ENCODE measurements around the gene SMNDC1.

Gene SMNDC1

DNA sequence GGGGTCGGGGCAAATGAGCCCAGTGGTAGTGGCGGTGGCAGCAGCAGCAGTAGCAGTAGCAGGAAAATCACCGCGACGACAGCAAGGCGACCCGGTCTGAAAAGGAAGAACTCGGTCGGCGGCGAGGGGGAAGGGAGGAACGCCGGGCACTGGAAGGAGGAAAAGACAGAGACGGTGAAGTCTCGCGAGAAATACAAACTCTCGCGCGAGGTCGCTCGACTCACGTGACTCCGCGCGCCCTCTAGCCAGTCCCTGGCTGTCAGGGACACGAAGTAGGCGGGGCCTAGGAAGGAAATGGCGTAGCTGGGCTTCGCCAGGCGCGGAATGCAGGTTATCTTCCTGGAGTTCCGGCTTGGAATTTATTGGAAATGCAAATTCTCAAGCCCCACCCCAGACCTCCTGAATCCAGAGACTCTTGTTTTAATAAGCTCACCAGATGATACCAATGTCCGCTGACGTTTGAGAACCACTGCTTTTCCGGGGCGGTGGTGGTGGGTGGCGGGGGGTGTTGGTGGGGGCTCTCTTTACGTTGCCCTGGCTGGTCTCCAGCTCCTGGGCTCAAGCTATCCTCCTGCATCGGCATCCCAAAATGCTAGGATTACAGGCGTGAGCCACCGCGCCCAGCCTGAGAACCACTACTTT lies at the start of gene SMNDC1:
Gene SMNDC1 (minus strand): TSS at position 141 of the 642 bp plus-strand sequence. CDS start 1,333 bp downstream, outside the sequence.
- Histone ChIP-seq H3K4me1 (peaks cover 22% of the 10 kb centered on the region), H3K9me3 (no peaks in the 10 kb centered on the region), H3K4me3 (peak within 1 kb of the TSS; percentile 70), H3K27me3 (ENCODE audit: low read depth) (peaks cover 5% of the 10 kb centered on the region), H3K36me3 (replicated peaks) (peaks cover 34% of the 10 kb centered on the region)
- in situ Hi-C loops (cut with MboI; ENCODE audit: low sequenced_read_pairs) = no loop called here
- DNase-seq (ENCODE audit: low spot score in 2 of 2) = peak; percentile 98 to 99

DNA sequence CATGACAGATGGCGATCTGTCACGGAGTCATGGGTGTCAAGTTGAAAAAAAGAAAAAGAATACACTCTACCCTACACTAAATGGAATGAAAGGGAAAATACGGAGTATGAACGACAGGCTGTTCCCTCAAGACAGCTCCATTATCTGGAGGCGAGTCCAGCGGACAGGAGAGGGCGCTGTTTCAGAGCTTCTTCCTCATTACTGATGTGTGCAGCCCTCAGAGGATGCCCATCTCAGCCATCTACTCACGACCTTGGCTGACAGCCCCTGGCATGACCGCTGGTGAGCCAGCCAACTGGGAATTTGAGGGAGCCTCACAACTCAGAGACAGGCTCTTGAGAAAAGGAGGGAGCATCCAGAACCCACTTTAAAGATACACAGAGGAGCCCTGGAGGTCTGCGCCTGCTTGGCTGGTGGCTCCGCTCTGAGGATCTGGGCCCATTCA lies 49.6 kb upstream of the SMNDC1 start:
- Histone ChIP-seq H3K4me1 (no peaks in the 10 kb centered on the region), H3K9me3 (no peaks in the 10 kb centered on the region), H3K27me3 (ENCODE audit: low read depth) (no peaks in the 10 kb centered on the region), H3K4me3 (no peak overlapping the region), H3K36me3 (replicated peaks) (no peaks in the 10 kb centered on the region)
- peak; percentile 9 to 83 for DNase-seq (ENCODE audit: low spot score in 2 of 2)
- in situ Hi-C loops (cut with MboI; ENCODE audit: low sequenced_read_pairs) = loop anchor here (25.0 kb wide), 1 partner anchor 183 kb away; no protein-coding TSS in a partner anchor

DNA sequence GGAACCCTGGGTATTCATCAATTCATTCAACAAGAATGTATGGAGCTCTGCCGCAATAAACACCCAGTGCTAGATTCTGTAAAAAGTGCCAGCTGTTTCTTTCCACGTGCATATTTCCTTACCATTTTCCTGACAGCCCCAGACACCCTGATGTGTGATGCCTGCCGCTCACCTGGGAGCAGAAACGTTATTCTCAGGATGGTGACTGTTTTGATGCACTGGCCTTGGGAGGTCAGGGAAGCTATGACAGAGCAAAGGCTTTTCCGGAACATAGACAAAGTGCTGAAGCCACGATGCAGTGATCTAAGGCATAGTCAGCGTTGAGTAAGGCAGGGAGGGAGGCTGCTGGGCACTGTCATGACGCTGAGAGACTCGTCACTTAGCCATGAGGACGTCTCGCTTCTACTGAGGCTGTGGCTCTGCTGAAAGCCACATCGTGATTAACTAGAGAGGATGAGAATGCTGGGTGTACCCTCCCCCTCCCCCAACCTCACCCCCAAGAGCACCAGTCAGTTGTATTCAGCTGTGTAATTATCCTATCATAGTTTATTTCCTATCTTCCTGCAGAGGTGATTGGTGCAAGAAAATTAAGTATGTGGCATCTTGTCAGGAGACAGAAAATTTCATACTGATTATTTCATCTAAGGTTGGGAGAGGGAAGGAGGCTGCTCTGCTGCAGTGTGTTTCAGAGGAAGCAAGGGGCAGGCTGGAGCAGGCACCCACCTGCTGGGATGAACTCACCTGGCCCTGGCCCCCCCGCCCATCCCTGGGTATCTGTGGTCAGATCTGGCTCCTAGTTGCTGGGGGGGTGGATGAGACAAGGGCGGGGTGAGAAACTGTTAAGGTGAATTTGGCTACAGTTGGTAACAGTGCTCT lies 48.8 kb upstream of the SMNDC1 start:
- no peak for DNase-seq (ENCODE audit: low spot score in 2 of 2)

DNA sequence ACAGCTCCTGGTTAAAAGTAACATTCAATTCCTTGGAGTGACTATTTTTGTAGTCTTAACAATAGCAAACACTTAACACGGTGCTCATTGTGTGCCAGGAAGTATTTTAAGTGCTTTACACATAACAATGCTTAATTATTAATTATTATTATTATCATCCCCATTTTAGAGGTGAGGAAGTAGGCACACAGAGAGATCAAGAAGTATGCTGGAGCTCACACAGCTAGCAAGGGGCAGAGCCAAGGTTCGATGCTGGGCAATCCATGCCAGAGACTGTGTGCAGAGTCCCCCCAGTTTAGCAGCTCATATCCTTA lies 48.2 kb upstream of the SMNDC1 start:
- Histone ChIP-seq H3K4me1 (no peaks in the 10 kb centered on the region), H3K4me3 (no peak overlapping the region), H3K27me3 (ENCODE audit: low read depth) (no peaks in the 10 kb centered on the region), H3K36me3 (replicated peaks) (no peaks in the 10 kb centered on the region), H3K9me3 (no peaks in the 10 kb centered on the region)
- DNase-seq (ENCODE audit: low spot score in 2 of 2) = no peak
- in situ Hi-C loops (cut with MboI; ENCODE audit: low sequenced_read_pairs) = loop anchor here (25.0 kb wide), 1 partner anchor 184 kb away; no protein-coding TSS in a partner anchor

More for the DNA sequence above, 48.8 kb upstream of the SMNDC1 start:
- in situ Hi-C loops (cut with MboI; ENCODE audit: low sequenced_read_pairs) = loop anchor here (25.0 kb wide), 1 partner anchor 184 kb away; no protein-coding TSS in a partner anchor
- no peaks in the 10 kb centered on the region for H3K36me3 ChIP-seq (replicated peaks)
- H3K4me1 ChIP-seq = no peaks in the 10 kb centered on the region
- H3K9me3 ChIP-seq = no peaks in the 10 kb centered on the region
- H3K4me3 ChIP-seq = no peak overlapping the region
- no peaks in the 10 kb centered on the region for H3K27me3 ChIP-seq (ENCODE audit: low read depth)

GRCh38 chr10:110350812-110351211 lies 46.1 kb upstream of the SMNDC1 start:
- no peaks in the 10 kb centered on the region for H3K27me3 ChIP-seq (ENCODE audit: low read depth)
- H3K36me3 ChIP-seq (replicated peaks) = no peaks in the 10 kb centered on the region
- H3K4me3 ChIP-seq = no peak overlapping the region
- no peak for DNase-seq (ENCODE audit: low spot score in 2 of 2)
- H3K9me3 ChIP-seq = no peaks in the 10 kb centered on the region
- in situ Hi-C loops (cut with MboI; ENCODE audit: low sequenced_read_pairs) = loop anchor here (25.0 kb wide), 1 partner anchor 186 kb away; no protein-coding TSS in a partner anchor
- H3K4me1 ChIP-seq = no peaks in the 10 kb centered on the region

- H3K27me3 ChIP-seq (ENCODE audit: low read depth) = no peaks in the 10 kb centered on the region
- no peaks in the 10 kb centered on the region for H3K4me1 ChIP-seq
- in situ Hi-C loops (cut with MboI; ENCODE audit: low sequenced_read_pairs) = loop anchor here (25.0 kb wide), 1 partner anchor 187 kb away; no protein-coding TSS in a partner anchor
- no peaks in the 10 kb centered on the region for H3K9me3 ChIP-seq
- H3K36me3 ChIP-seq (replicated peaks) = no peaks in the 10 kb centered on the region
- no peak overlapping the region for H3K4me3 ChIP-seq
- no peak for DNase-seq (ENCODE audit: low spot score in 2 of 2)
These were observed 45.1 kb upstream of the SMNDC1 start for GRCh38 chr10:110349831-110350230.

DNA sequence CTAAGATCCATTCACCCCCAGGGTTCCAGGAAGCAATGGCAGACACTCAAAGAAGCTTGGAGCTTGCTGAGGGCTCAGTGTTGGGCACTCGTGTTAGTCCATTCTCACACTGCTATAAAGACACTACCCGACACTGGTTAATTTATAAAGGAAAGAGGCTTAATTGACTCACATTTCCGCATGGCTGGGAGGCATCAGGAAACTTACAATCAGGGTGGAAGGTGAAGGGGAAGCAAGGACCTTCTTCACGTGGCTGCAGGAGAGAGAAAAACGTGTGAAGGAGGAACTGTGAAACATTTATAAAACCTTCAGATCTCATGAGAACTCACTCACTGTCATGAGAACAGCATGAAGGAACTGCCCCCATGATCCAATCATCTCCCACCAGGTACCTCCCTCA lies 44.7 kb upstream of the SMNDC1 start:
- Histone ChIP-seq H3K27me3 (ENCODE audit: low read depth) (no peaks in the 10 kb centered on the region), H3K4me1 (no peaks in the 10 kb centered on the region), H3K4me3 (no peak overlapping the region), H3K36me3 (replicated peaks) (no peaks in the 10 kb centered on the region), H3K9me3 (no peaks in the 10 kb centered on the region)
- DNase-seq (ENCODE audit: low spot score in 2 of 2) = no peak
- in situ Hi-C loops (cut with MboI; ENCODE audit: low sequenced_read_pairs) = no loop called here

GRCh38 chr10:110348336-110348735 lies 43.6 kb upstream of the SMNDC1 start:
- no peaks in the 10 kb centered on the region for H3K4me1 ChIP-seq
- peaks cover 5% of the 10 kb centered on the region; the same call in 1 of the 2 replicates for H3K27me3 ChIP-seq (ENCODE audit: low read depth)
- no peaks in the 10 kb centered on the region for H3K36me3 ChIP-seq (replicated peaks)
- H3K4me3 ChIP-seq = no peak overlapping the region
- in situ Hi-C loops (cut with MboI; ENCODE audit: low sequenced_read_pairs) = no loop called here
- DNase-seq (ENCODE audit: low spot score in 2 of 2) = no peak
- H3K9me3 ChIP-seq = no peaks in the 10 kb centered on the region

- Histone ChIP-seq H3K36me3 (replicated peaks) (no peaks in the 10 kb centered on the region), H3K4me1 (no peaks in the 10 kb centered on the region), H3K9me3 (no peaks in the 10 kb centered on the region), H3K4me3 (no peak overlapping the region), H3K27me3 (ENCODE audit: low read depth) (peaks cover 13% of the 10 kb centered on the region; the same call in 1 of the 2 replicates)
- DNase-seq (ENCODE audit: low spot score in 2 of 2) = no peak
- in situ Hi-C loops (cut with MboI; ENCODE audit: low sequenced_read_pairs) = no loop called here
These were observed 42.2 kb upstream of the SMNDC1 start for GRCh38 chr10:110346914-110347313.

DNA sequence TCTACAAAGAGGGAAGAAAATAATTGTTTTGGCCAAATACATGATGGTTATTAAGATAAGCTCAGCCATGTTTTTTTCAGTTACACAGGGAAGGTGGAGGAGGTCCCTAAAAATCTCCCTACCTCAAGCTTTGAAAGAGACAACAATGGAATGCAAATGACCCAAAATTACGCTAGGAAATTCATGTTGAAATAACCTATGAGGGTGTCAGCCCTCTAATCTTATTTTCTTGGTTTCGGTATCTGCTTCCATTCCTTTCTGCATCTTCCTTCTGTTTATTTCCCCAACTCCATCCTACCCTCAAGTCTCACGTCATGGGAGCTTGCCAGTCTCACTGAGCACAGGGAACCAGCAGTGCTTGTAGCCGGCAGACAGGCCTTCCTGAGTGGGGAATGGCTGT lies 40.6 kb upstream of the SMNDC1 start:
- in situ Hi-C loops (cut with MboI; ENCODE audit: low sequenced_read_pairs) = no loop called here
- Histone ChIP-seq H3K4me1 (no peaks in the 10 kb centered on the region), H3K9me3 (no peaks in the 10 kb centered on the region), H3K4me3 (no peak overlapping the region), H3K27me3 (ENCODE audit: low read depth) (peaks cover 19% of the 10 kb centered on the region; the same call in 1 of the 2 replicates), H3K36me3 (replicated peaks) (no peaks in the 10 kb centered on the region)
- no peak for DNase-seq (ENCODE audit: low spot score in 2 of 2)

- H3K27me3 ChIP-seq (ENCODE audit: low read depth) = peaks cover 19% of the 10 kb centered on the region; the same call in 1 of the 2 replicates
- no peaks in the 10 kb centered on the region for H3K9me3 ChIP-seq
- DNase-seq (ENCODE audit: low spot score in 2 of 2) = no peak
- in situ Hi-C loops (cut with MboI; ENCODE audit: low sequenced_read_pairs) = no loop called here
- no peaks in the 10 kb centered on the region for H3K36me3 ChIP-seq (replicated peaks)
- no peaks in the 10 kb centered on the region for H3K4me1 ChIP-seq
- H3K4me3 ChIP-seq = no peak overlapping the region
These were observed 39.9 kb upstream of the SMNDC1 start for GRCh38 chr10:110344622-110345021.

- H3K9me3 ChIP-seq = no peaks in the 10 kb centered on the region
- H3K27me3 ChIP-seq (ENCODE audit: low read depth) = peaks cover 19% of the 10 kb centered on the region; the same call in 1 of the 2 replicates
- H3K36me3 ChIP-seq (replicated peaks) = no peaks in the 10 kb centered on the region
- no peak overlapping the region for H3K4me3 ChIP-seq
- no peak for DNase-seq (ENCODE audit: low spot score in 2 of 2)
- in situ Hi-C loops (cut with MboI; ENCODE audit: low sequenced_read_pairs) = no loop called here
- no peaks in the 10 kb centered on the region for H3K4me1 ChIP-seq
These were observed 39.2 kb upstream of the SMNDC1 start for GRCh38 chr10:110343947-110344346.

GRCh38 chr10:110340816-110341215 lies 36.1 kb upstream of the SMNDC1 start:
- H3K36me3 ChIP-seq (replicated peaks) = no peaks in the 10 kb centered on the region
- no peaks in the 10 kb centered on the region for H3K4me1 ChIP-seq
- in situ Hi-C loops (cut with MboI; ENCODE audit: low sequenced_read_pairs) = no loop called here

GRCh38 chr10:110340122-110340521 lies 35.4 kb upstream of the SMNDC1 start:
- Histone ChIP-seq H3K4me1 (no peaks in the 10 kb centered on the region), H3K27me3 (ENCODE audit: low read depth) (peaks cover 22% of the 10 kb centered on the region; the same call in 1 of the 2 replicates), H3K4me3 (no peak overlapping the region), H3K9me3 (no peaks in the 10 kb centered on the region), H3K36me3 (replicated peaks) (no peaks in the 10 kb centered on the region)
- in situ Hi-C loops (cut with MboI; ENCODE audit: low sequenced_read_pairs) = no loop called here
- no peak for DNase-seq (ENCODE audit: low spot score in 2 of 2)

More at GRCh38 chr10:110340816-110341215, 36.1 kb upstream of the SMNDC1 start:
- Histone ChIP-seq H3K4me3 (no peak overlapping the region), H3K9me3 (no peaks in the 10 kb centered on the region), H3K27me3 (ENCODE audit: low read depth) (peaks cover 22% of the 10 kb centered on the region; the same call in 1 of the 2 replicates)
- DNase-seq (ENCODE audit: low spot score in 2 of 2) = no peak
